GM19328 (cell line): ENCODE results near the gene CBFA2T3.

ENCODE experiments used
- ATAC-seq: cut with Tn5 transposase; IDR thresholded peaks from one replicate; pipeline ENCODE4 v1.9.1; 2021; ENCODE audit warnings: mild to moderate bottlenecking, moderate library complexity; ENCODE audit not compliant: unreplicated experiment

Gene CBFA2T3

DNA sequence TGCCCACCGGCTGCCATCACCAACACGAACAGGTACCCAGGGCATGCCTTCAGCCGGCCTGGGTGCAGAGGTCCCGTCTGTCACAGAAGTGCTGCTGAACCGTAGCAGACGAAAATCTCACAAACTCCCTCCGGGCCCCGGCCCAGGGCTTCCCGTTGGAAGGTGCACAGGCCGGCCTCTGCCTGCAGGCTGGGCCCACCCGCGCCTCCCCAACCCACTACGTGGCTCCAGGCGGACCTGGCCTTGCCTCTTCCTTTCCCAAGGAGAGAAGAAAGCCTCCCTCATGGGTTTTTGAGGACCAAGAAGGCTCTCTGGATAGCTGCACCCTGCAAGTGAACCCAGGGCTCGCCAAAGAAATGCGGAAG is 65.1 kb downstream of the CBFA2T3 start:
- no peak for ATAC-seq

DNA sequence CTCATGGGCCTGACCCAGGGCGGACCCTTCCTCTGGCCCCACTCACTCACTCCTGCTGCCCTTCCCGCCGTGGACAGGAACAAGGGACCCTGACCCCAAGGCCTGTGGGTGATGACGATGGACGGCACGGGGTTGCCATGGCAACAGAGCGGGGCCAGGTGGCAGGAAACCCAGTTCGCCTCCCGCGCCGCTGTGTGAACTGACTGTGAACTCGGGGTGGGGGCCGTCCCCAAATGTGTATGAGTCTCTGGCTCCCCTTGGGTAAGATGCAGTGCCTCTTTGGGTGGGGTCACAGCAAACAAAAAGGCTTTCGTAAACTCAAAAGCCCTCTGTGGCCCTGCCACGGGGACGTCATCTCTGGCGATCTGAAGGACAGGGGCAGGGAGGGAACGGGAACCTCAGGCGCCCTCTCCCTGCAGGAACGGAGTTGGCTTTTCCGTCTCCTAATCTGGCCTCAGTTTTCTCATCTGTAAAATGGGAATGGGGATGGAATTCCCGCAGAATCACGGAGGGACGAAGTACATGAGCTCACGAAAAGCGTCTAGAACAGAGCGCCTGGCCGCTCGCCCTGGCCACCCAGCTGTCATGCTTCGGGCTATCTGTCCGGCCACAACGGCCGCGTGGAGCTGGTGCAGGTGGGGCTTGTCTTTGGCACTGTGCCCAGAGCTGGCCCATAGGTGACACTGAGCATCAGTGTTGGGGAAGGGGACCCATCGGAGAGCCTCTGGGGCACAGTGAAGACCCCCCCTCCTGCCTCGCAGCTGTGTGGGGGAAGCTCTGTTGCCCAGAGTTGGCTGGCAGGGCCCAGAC is 65.7 kb downstream of the CBFA2T3 start:
- ATAC-seq, result no peak

DNA sequence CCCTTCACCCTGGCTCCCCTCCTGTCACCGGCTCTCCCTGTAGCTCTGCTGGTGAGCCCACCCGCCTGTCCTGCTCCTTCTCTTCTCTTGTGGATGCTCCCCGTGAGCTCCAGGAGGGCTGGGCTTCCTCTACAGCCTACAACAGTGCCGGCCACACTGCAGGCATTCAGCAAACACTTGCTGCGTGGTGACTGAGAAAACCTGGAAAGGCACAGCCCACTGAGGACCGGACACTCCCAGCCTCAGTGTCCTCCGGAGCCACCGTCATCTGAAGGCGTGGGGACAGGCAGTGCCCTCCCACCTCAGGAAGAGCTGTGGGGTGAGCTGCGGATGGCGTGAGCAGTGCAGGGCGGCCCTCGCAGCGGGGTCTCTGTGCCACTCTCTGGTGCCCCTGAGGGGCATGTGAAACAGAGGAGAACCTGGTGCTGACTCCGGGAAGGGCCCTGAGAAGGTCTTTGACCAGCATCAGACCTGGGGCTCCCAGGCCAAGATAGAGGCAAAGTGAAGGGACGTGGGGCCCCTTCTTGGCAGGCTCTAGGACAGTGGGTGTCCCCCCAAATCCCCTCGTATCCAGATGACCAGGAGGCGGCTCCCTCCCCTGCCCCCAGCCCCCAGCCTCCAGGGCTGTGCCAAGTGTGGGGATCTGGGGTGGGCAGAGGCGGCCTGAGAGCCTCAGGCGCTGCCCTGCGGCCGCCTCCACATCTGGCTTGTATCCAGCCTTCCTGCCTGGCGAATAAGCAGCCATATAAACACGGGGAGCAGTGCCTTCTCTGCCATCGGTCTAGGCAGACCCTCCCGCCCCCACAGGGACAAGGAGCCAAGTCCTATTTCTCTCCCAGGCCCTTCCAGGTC is 66.5 kb downstream of the CBFA2T3 start:
- no peak for ATAC-seq

DNA sequence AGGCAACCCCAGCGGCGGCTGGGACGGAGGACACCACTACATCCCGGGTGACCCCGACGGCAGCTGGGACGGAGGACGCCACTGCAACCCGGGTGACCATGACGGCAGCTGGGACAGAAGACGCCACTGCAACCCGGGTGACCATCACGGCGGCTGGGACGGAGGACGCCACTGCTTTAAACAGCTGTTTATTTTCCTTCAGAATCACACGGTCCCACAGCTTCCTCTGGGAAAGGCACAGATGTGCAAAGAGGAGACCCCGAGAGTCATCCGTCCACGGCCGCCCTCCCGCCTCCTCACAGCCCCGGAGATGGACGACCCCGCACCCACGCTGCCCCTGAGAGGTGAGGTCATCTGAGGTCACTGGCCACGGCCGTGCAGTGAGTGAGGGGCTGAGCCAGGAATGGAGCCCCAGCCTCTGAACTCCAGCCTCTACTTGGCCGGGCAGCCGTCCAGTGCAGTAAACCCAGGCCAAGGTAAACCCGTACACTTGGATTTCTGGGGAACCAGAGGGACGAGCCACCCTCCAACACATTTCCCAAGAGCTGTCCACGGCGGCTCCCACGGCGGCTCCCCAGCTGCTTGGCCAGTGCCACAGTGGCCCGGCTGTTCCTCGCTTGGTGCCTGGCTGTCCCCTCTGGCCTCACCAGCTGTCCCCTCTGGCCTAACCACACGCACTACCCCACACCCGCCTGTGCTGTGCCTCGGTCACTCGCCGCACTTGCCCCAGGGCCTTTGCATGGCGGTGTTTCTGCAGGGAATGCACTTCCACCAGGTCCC is 67.4 kb downstream of the CBFA2T3 start:
- ATAC-seq, result no peak

DNA sequence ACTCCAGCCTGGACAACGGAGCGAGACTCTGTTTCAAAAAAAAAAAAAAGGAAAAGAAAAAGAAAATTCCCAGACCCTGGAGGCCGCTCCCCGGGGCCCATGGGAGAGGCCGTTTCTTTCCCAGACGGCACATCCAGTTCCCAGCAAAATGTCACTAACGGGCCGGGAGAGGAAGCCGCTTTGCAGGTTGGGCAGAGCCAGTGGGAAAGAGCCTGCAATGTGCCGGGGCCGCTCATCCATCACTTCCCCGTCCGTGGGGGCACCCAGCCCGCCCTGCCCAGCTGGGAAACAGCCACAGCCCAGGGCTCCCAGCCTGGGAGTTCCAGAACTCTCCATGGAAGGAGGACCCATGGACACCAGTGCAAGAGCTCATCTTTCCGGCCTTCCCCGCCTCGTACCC is 68.7 kb downstream of the CBFA2T3 start:
- no peak for ATAC-seq

DNA sequence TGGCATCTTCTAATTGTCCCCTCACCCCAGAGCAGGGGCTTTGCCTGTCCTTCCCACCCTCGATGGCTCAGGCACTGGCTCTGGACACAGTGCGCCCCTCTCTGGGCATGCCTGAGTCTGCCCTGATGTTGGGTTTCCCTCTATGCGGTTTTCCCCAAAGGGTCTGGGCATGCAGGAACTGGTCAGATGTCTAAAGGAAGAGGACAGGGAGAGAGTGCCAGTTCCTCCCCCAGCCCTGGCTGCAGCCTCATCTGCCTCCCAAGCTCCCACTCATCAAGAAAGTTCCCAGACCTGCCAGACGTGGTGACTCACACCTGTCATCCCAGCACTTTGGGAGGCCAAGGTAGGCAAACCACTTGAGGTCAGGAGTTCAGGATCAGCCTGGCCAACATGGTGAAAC is 69.2 kb downstream of the CBFA2T3 start:
- ATAC-seq, result no peak

DNA sequence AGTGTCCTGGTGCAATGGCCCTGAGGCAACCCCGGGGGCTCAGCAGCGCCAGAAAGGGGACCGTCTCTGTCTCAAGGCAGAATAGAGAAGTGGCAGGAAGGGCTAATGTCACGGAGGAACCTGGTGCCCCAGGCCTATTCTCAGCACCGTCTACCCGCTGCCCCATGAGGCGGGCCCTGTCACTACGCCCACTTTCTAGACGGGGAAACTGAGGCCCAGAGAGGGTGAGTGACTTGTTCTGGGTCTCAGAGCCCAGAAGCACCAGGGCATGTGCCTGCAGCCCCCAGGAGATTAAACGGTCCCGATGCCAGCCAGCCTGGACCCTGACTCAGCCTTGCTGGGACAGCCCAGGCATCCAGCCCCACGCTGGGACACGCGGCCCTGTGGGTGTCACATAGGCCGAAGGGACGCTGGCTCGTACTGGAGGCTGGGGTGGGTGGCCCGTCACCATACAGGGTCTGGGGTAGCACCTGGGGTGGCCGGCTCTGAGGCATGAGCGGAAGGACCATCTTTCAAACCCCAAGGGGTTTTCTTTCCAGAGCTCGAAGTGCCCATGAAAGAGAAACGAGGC is 70.4 kb downstream of the CBFA2T3 start:
- ATAC-seq, result no peak

DNA sequence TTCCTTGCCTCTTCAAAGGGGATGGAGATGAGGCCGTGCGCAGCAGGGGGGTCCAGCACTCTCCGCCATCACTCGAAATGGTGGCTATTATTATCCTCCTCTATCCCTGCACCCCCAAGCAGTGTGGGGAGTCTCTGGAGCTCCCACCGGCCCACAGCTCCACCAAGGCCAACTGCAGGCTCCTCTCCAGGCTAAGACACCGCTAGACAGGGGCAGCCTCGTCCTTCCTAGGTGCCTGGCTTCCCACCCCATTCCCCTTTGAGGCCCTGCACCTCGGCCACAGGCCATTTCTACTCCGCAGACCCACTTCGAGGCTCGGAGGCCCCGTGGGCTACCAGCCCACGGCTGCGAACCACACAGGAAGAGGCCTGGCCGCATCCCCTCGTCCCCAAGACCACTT is 71.0 kb downstream of the CBFA2T3 start:
- ATAC-seq, result no peak

DNA sequence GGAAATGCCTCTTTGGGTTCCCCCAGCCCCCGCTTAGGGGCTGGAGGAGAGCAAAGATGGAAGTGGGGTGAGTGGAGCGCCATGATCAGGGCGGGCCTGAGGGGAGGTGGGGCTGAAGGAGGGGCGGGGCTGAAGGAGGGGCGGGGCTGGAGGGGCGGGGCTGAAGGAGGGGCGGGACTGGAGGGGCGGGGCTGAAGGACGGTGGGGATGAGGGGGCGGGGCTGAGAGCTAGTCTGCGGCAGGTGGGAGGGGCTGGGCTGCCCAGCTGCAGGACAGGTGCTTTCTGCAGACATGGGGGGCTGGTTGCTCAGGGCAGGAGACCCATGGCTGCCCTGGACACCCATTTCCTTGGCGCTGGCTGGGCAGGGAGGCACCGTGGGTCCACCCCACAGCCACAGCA is 71.4 kb downstream of the CBFA2T3 start:
- ATAC-seq, result no peak

DNA sequence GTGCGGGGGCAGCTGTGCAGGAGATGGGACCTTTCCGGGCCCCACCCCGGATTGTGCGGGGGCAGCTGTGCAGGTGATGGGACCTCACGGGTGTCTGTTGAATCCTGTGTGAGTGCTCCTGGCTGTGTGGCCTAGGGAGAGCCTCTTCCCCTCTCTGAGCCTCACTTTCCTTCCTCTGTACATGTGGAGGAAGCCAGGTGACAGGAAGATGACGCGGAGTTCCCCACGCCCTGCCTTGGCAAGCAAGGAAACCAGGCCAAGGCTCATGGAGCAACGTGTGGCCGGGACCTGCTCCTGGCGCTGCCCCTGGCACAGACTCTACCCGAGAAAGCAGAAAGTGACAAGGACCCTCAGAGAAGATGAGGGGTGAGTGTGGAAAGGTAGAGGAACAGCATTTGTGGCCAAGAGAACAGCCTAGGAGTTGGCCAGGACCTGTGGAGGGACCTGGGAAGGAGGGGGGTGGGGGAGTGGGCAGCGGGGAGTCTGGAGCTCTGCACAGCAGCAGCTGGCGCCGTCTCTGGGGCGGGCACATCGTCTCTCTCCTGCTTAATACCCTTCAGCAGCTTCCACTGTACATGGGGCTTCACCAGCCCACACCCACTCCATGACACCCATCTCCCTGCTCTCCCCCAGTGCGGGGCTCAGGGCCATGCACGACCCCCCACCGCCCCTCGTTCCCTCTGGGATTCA is 72.2 kb downstream of the CBFA2T3 start:
- no peak for ATAC-seq

DNA sequence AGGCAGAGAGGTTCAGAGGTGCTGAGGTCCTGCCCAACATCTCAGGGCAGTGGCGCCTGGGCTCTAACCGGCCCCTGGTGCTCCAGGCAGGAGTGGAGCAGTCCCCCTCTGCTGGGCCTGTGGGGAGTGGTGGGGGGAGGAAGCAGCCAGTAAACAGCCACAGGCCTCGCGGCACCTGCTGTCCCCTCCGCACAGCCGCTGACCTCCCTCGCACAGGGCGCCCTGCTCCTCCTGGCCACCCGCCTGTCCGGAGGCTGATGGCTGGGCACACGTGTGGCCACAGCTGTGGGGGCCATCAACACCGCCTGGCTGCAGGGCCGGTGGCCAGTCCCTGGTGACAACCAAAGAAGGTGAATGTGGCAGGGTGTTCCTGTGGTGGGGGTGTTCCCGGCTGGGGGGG is 73.7 kb downstream of the CBFA2T3 start:
- no peak for ATAC-seq

DNA sequence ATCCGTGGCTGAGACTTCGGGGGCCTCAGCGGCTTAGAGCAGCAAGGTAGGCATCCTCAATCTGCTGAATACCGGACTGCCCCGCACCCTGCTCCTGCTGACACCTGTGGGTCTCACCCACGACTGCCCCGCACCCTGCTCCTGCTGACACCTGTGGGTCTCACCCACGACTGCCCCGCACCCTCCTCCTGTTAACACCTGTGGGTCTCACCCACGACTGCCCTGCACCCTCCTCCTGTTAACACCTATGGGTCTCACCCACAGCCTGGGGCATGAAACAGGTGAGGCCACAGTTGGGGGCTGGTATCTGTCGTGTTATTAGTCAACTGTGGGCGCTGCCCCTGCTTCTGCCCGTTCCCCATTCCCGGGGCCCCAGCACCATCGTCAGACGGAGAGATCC is 74.3 kb downstream of the CBFA2T3 start:
- ATAC-seq, result no peak

DNA sequence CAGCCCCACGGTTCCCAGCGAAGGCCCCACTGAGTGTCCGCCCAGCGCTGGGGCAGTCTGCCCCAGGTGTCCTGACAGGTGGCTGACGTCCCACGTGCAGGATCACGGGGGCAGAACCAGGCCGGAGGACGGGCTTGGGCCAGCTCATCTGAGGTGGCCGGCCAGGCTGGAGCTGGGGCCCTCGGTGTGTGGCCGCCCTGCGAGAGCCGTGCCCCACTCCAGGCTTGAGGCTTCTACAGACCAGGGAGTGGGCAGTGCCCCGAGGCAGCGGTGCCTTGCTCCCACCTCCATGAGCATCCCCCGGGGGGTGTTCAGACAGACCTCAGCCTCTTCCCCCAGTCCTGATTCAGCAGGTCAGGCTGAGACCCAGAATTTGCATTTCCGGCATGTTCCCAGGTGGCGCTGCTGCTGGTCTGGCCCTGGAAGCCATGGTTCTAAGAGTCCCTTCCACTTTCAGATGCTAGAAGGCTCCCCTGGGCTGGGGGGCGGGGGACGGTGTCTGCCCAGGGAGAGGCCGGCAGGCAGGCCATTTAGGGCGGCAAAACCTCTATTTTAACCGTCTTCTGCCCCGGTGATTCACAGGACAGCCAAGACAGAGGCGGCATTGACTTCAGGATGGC is 75.2 kb downstream of the CBFA2T3 start:
- no peak for ATAC-seq

DNA sequence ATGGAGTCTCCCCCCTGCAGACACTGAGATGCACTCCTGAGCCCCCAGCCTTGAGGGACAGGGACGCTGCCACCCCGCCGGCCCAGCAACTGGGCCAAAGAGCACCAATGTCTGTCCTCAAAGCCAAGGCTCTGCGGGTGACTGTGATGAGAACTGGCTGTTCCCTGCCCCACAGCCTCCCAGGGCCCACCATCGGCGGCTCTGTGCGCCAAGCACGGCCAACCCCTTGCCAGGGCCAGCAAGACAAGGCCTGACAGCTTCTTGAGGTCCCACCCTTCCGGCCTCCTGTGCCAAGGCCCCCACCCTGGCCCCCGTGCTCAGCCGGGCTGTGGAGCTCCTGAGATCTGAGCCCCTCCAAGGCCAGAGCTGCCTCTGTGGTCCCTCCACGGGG is 76.3 kb downstream of the CBFA2T3 start:
- no peak for ATAC-seq

DNA sequence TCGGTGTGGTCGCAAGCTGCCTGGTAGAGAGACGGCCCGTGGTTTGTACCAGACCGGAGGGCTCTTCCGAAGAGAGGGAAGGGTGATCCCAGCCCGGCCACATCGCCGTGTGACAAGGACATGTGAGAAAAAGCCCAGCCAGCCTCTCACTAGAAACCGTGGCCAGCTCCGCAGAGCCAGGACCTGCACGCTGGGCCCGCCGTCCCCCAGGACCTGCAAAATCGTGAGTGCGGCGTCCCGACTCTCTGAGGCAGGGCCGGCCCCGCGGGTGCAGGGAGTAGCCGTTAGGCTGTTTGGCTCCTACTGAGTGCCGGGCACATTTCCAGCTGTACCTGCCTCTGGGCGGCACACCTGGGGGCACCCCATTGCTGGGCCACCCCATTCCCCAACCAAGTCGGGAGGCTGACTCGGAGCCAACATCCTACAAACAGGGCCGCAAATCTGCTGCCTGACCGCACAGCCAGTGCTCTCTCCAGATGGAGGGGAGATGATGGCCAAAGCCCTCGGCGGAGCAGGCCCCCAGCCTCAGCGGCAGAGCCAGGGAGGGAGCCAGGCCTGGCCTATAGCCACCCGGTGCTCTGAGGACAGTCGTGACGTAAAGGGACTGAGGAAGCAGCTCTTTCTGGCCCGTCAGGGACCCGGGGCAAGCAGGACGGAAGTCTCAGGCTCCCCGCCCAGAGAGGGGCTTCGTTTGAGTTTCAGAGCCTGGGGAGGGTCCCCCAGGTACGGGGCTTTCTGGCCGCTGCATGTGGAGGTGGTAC is 76.9 kb downstream of the CBFA2T3 start:
- no peak for ATAC-seq

DNA sequence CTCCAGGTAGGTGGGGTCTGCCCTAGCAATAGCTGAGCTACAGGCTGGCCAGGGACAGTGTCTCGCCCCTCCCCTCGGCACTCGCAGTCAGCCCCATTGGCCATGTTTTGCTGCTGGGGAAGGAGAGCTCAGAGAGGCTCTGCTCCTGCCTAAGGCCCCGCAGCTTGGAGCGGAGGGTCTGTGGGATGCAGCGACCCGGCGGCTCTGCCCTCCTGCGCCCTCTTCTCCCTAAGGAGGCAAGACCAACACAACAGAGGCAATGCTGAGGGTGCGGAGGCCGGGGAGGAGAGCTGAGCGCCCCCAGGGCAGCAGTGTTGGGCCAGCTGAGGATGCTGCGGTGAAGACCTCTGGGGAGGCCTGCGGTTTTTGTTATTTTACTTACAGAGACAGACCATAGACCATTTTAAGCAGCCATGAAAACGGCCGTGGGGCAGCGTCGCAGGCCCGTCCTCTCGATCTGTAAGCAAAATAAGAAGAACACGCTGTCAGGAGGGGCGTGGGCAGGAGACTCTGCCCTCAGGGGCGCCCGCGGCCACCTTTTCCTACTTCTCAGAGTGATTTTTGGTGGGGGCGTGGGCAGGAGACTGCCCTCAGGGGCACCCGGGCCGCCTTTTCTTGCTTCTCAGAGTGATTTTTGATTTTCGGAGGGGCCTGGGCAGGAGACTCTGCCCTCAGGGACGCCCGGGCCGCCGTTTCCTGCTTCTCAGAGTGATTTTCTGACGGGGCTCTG is 79.1 kb downstream of the CBFA2T3 start:
- no peak for ATAC-seq

DNA sequence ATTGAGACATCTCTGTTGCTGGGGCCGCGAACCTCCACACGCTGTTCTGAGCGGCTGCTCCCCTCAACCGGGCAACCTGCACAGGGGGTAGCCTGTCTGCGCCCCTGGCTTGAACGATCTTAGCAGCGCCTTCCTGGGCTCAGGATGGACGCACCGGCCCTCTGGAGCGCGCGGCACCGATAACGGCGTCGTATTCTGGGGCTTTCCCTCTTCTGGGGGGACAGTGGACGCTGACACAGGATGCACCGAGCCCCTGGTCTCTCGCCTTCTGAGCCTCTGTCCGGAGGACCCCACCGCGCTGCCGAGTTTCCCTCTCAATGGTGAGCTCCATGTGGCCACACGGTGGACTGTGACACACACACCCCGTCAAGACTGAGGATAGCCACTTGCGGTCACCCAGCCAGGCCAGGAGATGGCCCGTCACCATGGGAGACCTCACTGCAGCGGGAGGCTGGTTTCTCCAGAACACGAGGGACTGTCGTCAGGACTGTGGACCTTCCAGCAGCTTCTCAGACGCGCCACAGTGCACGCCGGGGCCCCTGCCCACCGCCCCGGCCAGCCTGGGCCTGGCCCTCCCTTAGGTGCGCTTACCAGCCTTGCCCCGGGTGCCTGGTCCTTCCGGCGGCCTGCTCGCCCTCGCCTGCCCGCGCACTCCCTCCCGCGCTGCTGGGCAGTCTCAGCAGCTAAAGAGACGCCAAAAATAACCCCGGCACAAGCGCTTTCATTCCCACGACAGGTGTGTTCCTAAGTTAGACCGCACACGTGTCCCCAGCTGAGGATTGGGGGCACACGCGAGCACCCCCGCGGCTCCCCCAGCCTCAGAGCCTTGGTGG is 80.6 kb downstream of the CBFA2T3 start:
- ATAC-seq, result no peak

DNA sequence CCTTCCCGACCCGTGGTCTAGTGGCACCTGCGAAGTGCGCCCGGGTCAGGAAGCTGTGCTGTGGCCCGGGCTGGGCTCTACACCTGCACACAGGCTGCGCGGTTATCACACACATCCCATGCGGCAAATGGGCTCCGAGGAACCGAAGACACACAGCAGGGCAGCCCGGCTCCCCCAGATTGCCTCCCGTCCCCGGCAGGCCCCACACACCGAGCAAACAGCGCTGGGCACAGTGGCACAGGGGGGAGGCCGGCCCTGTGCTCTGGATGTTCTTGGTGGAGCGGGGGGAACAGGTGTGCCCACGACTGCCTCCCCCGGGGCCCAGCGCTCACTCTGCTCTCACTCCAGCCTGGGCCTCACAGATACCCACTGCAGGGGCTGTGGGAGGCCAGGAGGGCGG is 81.7 kb downstream of the CBFA2T3 start:
- no peak for ATAC-seq
